RWPE2 (cell line): ENCODE measurements around the gene ZNF223.

Experiments used
- ATAC-seq: fragments of 200-7000 bp; cut with Tn5 transposase; 3 replicates; pipeline ENCODE4 v1.9.1; 2021; ENCODE audit warnings: low read depth
- DNase-seq: peaks from one replicate; pipeline ENCODE4 v3.0.0-alpha.2; 2020; ENCODE audit warnings: low spot score
- H3K27ac ChIP-seq: fragments of 450-650 bp; 2 replicates; pipeline ENCODE4 v1.5.1; 2017; ENCODE audit warnings: mild to moderate bottlenecking; ENCODE audit not compliant: poor library complexity, severe bottlenecking
- H3K27me3 ChIP-seq: fragments of 250-450 bp; sonication (Bioruptor Pico); 2 replicates; pipeline ENCODE4 v1.5.1; 2021; ENCODE audit warnings: mild to moderate bottlenecking, moderate library complexity; ENCODE audit not compliant: insufficient read depth, poor library complexity, severe bottlenecking
- H3K36me3 ChIP-seq: fragments of 250-450 bp; sonication (Bioruptor Pico); 2 replicates; pipeline ENCODE4 v1.5.1; 2020; ENCODE audit warnings: low read depth, mild to moderate bottlenecking, moderate library complexity
- H3K4me1 ChIP-seq: fragments of 250-450 bp; sonication (Bioruptor Pico); 2 replicates; pipeline ENCODE4 v1.5.1; 2021; ENCODE audit warnings: mild to moderate bottlenecking, moderate library complexity; ENCODE audit not compliant: insufficient read depth, poor library complexity, severe bottlenecking
- H3K4me3 ChIP-seq: fragments of 250-450 bp; sonication (Bioruptor Pico); 2 replicates; pipeline ENCODE4 v1.5.1; 2021; ENCODE audit warnings: mild to moderate bottlenecking, moderate library complexity; ENCODE audit not compliant: severe bottlenecking
- H3K9me3 ChIP-seq: fragments of 250-450 bp; sonication (Bioruptor Pico); 2 replicates; pipeline ENCODE4 v1.5.1; 2021; ENCODE audit warnings: mild to moderate bottlenecking, moderate library complexity; ENCODE audit not compliant: severe bottlenecking
- CTCF ChIP-seq: fragments of 450-650 bp; IDR thresholded peaks from one replicate; pipeline ENCODE4 v1.5.1; 2017; ENCODE audit warnings: mild to moderate bottlenecking, moderate library complexity; ENCODE audit not compliant: poor library complexity, severe bottlenecking

ZNF223 gene

GRCh38 chr19:44111910-44112463, 60.2 kb downstream of the ZNF223 start:
- Histone ChIP-seq H3K27ac (peak overlapping the region; percentile 30), H3K9me3 (peaks cover 2% of the 10 kb centered on the region), H3K36me3 (peaks cover 16% of the 10 kb centered on the region), H3K4me3 (peak overlapping the region; percentile 74), H3K4me1 (no peaks in the 10 kb centered on the region), H3K27me3 (no peaks in the 10 kb centered on the region)
- ATAC-seq, result peak; percentile 55
- peak; percentile 64 for DNase-seq
- no peak for TF ChIP-seq CTCF

GRCh38 chr19:44112802-44113137, 60.9 kb downstream of the ZNF223 start:
- no peak for DNase-seq
- H3K27me3 ChIP-seq, result no peaks in the 10 kb centered on the region
- peak; percentile 11 for ATAC-seq
- H3K36me3 ChIP-seq, result peaks cover 13% of the 10 kb centered on the region
- H3K27ac ChIP-seq, result peak overlapping the region; percentile 30
- H3K4me3 ChIP-seq, result peak overlapping the region; percentile 74
- no peak for TF ChIP-seq CTCF
- no peaks in the 10 kb centered on the region for H3K4me1 ChIP-seq
- no peaks in the 10 kb centered on the region for H3K9me3 ChIP-seq

GRCh38 chr19:44113138-44113783, 61.4 kb downstream of the ZNF223 start, which contains the start of gene ZNF225:
Gene ZNF225, plus strand, starts transcription at chr19:44113399. Its CDS starts 2,429 bp downstream, at chr19:44115828.
- Histone ChIP-seq H3K4me1 (no peaks in the 10 kb centered on the region), H3K27ac (peak within 1 kb of the TSS; percentile 30), H3K27me3 (no peaks in the 10 kb centered on the region), H3K9me3 (no peaks in the 10 kb centered on the region), H3K4me3 (peak within 1 kb of the TSS; percentile 74), H3K36me3 (peaks cover 14% of the 10 kb centered on the region)
- ATAC-seq (peak; percentile 96), DNase-seq (peak; percentile 94)
- TF ChIP-seq CTCF, result no peak

DNA sequence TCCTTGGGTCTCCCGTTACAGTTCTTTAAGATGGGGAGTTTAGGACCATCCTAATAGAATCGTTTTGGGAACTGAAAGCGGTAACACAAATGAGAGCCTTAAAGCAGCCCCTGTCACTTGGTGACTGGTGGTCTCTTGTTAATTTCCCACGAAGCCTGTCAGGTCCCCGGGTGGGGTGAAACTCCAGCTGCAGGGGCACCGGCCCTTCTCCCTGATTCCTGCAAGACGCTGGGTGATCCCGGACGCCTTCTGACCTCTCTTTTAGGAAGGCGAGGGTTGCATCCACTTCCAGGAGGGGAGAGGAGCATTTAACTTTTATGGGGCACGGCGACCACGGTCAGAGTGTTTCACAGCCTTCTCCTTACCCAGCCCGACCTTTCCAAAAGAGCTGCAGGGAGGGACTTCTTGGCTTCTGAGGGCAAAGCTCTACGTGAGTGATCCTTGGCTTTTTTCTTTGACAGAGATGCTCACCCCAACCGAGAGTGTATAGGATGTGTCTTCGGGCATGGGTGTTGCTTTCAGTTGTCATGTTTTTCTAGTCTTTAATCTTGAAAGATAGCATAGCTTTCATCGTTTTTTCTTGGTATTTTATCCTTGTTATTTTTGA, 62.1 kb downstream of the ZNF223 start:
- Histone ChIP-seq H3K36me3 (peaks cover 15% of the 10 kb centered on the region), H3K27ac (no peak overlapping the region), H3K4me3 (peak overlapping the region; percentile 74), H3K27me3 (no peaks in the 10 kb centered on the region), H3K4me1 (no peaks in the 10 kb centered on the region), H3K9me3 (no peaks in the 10 kb centered on the region)
- TF ChIP-seq CTCF, result no peak
- no peak for DNase-seq
- no peak; the same call in 2 of the 3 replicates for ATAC-seq
